Activated CD4-positive, alpha-beta T cell treated with anti-CD3 and anti-CD28 coated beads, Interleukin-2, amount 50 U/mL, for 16 hours (primary cell): ENCODE measurements around the gene STXBP5.

Experiments
- DNase-seq: peaks from one replicate; pipeline ENCODE4 v3.0.0-alpha.2; 2020

Gene STXBP5

DNA sequence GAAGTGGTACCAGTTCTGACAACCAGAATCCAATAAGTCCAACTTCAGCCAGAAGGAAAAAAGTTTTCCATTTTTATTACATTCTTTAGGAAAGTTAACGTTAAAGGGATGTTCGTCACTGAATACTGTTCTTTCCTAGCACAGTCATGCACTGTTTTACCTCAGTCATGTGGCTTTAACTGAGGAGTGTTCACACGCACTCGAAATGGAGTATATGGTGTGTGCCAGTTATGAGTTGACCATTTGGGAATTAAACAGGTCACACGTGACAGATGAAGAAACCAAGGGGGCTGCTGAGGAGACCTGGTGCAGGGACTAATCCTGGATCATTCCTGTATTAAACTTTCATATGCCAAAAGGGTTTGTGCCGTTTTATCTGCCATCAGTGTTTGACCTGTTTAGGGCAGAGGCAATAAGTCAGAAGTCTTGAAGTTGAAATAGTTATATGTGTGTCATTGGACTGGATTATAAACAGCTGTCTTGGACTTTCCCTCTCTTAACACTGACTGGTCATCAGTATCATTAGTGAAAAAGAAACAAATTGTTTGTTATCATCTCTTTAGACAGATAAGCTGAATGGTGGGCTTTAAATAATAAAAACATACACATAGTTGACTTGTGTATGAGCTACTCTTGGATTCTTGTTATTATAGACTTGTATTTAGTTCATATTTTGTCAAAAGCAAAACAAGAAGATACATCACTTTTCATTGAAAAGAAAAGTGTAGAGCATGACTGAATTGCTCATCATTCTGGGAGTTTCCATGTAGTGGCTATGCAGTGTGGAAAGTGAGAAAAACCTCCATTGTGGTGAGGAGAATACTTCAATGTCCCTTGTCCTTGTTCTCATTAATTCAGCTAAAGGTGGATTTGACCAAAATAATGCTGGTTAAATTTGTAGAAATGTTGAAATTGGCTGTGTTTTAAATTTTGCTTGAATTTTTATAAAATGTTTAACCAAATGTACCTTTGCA is 180.8 kb downstream of the STXBP5 start:
- no peak for DNase-seq

DNA sequence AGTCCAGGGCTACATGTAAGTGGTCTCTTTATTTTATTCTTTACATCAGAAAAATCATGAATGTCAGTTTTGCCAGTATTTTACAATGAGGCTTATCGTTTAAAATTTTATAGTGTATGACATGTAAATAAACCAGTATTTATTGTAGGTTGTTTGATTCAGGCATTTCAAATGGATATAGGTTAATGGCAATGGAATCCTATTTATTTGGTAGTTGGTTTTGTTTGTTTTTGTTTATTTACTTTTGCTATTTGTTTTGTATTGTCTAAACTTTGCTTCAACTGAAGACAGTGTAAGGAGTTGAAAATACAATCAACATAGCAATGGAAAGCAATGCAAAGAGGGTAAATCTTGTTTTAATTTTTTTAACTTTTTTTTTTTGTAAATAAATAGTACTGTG is 185.2 kb downstream of the STXBP5 start:
- no peak for DNase-seq

DNA sequence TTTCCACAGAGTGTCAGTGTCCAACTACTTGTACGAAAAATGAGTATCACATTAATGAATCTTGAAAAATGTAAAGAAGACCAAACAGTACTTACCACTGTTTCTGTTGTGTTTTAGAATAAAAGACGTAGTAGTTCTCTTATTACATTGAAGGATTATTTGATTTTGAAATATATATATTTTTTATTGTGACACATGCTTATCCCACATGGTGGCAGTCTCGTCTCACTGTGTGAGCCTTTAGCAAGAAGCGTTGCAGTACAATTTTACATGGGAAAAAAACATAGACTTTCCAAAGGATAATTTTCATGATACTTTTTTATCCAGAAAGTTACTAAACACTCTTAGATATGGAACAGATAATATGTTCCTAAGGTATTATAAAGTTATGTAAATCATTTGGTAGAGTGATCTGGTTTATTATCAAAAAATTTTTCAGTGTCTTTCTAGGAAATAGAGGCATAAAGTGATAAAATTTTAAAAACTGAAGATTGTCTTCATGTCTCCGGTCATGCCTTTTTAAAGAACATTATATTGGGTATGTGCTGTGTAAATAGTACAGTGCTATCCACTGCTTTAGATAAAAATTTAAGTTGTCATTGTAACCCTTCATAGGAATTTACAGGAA is 186.8 kb downstream of the STXBP5 start:
- no peak for DNase-seq

DNA sequence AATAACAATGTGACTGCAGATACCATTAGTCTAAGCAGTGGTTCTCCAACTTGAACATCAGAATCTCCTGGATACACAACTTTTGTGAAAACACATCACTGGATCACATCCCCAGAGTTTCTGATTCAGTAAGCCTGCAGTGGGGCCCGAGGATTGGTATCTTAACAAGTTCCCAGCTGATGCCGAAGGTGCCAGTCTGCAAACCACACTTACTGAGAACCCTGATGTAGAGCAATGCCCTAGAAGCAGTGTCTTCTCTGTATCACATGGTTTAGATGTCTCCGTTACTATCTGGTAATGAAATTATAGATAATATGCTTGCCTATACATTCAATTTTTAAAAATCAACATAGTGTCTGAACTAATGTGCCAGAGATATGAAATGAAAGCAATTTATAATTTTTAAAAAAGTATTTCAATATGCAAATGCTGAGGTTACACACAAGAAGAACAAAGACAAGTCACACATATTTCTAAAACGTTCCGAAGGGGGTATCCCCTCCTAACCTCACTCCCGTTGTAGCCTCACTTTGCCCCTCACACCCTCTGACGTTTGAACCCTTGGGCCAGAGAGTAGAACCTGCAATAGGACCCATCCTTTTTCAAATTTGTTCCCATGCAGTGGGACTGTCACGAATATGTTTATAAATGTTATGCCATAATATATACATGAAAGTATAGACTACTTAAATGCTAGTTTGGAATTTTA is 188.9 kb downstream of the STXBP5 start:
- DNase-seq = no peak

DNA sequence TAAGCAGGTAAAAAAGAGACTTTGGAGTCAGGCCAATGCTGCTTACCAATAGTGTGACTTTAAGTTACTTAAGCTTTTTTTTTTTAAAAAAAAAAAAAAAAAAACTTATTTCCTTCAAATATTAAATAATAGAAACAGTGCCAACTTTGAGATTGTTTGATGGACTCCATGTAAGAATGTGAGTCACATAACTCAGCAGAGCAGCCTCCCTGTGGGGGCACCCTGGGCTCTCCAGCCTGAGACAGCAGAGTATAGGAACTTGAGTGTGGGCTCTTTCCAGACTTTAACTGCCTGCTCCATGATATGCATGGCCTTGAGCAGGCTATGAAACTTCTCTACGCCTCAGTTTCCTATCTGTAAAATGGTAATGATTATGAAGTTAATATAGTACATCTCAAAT is 190.9 kb downstream of the STXBP5 start:
- DNase-seq = no peak

DNA sequence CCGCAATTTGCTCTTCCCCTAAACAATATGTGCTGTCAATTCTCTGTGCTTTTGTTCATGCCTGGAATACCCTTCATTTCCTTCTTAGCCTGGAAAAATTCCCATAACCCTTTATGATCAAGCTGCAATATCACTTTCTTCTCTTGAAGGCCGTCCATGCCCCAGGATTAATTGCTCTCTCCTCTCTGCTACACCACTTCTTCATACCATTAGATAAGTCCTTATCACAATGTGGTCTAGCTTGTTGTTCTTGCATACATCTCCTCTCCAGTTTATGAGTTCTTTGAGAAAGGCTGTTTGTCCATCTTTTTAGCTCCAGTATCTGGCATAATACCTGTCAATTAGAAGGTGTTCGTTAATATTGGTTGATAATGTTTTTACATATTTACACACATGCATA is 193.1 kb downstream of the STXBP5 start:
- no peak for DNase-seq

DNA sequence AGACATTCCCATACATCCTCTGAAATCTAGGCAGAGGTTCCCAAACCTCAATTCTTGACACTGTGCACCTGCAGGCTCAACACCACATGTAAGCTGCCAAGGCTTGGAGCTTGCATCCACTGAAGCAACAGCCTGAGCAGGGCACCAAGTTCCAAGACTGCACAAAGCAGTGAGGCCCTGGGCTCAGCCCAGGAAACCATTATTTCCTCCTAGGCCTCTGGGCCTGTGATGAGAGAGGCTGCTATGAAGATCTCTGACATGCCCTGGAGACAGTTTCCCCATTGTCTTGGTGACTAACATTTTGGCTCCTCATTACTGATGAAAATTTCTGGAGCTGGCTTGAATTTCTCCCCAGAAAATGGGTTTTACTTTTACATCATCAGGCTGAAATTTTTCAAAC is 196.8 kb downstream of the STXBP5 start:
- DNase-seq = no peak

DNA sequence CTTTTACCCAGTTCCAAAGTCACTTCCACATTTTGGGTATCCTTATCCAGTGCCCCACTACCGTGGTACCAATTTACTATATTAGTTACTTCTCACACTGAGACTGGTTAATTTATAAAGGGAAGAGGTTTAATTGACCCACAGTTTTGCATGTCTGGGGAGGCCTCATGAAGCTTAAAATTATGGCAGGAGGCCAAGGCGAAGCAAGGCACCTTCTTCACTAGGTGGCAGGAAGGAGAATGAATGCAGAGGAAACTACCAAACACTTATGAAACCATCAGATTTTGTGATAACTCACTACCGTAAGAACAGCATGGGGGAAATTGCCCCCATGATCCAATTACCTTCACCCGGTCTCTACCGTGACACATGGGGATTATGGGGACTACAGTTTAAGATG is 197.6 kb downstream of the STXBP5 start:
- no peak for DNase-seq

DNA sequence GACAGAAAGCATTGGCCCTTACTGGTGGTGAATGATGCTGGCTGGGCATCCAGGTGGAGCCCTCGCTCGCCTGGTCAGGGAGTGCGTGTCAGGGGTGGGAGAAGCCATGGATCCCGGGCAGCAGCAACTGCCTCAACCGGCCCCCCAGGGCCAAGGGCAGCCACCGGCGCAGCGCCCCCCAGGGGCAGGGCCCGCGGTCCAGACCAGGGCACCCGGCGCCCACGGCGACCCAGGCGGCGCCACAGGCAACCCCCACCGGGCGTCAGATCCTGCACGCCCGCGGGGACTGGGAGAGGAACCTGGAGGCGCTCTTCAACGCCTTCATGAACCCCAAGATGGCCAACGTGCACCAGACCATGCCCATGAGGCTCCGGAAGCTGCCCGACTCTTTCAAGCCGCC is 202.6 kb downstream of the STXBP5 start:
- DNase-seq = no peak

DNA sequence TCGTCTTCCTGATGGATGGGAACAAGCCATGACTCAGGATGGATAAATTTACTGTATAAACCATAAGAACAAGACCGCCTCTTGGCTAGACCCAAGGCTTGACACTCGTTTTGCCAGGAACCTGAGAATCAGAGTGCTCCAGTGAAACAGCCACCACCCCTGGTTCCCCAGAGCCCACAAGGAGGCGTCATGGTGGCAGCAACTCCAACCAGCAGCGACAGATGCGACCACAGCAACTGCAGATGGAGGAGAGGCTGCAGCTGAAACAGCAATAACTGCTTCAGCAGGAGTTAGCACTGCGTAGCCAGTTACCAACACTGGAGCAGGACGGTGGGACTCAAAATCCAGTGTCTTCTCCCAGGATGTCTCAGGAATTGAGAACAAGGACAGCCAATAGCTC is 203.4 kb downstream of the STXBP5 start:
- DNase-seq = no peak

DNA sequence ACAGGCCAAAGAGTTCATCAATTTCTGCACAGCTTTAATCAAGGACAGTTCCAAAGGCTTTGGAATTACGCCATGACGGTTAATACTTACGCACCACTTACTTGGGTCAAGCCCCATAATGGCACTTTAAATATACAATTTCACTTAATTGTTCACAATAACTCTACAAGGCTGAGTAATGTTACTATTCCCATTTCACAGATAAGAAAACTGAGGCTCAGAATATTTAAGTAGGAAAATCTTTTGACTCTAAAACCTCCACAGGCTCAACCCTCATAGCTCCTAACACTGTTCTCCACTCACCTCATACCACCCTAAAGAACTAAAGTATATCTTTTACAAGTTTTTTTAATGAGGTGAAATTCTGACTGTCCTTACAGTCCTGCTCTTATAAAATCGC is 212.4 kb downstream of the STXBP5 start:
- DNase-seq = no peak

DNA sequence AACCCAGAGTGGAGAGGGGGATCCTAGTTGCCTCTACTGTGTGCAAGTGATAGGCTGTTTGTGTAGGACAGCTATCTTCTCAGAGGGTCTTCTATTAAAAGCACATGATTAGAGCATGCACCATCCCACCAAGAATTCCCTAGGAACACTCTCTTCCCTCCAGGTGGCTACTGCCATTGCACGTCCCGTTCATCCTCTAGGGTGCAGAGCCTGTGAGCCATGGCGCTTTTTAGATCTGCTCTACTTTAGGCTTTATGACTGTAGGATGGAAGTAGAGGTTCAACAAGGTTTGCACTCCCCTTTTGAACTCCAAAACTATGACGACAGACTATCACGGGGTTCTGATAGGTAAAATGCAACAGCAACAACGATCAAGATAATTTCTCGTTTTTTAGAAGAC is 213.7 kb downstream of the STXBP5 start:
- DNase-seq = no peak

DNA sequence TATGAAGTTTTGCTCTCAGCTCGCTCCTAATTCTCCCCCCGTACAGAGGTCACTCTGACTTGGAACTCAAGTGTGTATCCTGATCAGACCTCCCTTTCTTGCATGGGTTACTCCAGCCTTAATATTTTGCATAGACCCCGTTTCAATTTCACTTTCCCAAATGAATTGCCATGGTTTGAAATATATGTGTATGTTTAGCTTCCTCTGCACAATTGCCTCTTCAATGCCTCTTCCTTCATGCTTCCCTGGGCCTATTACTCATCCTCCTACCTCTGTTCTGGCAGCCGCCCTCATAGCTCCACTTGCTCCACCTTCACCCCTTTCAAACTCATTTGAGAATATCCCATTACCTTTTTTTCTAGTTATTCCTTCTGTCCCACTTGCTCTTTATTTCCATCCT is 214.3 kb downstream of the STXBP5 start:
- DNase-seq = no peak

DNA sequence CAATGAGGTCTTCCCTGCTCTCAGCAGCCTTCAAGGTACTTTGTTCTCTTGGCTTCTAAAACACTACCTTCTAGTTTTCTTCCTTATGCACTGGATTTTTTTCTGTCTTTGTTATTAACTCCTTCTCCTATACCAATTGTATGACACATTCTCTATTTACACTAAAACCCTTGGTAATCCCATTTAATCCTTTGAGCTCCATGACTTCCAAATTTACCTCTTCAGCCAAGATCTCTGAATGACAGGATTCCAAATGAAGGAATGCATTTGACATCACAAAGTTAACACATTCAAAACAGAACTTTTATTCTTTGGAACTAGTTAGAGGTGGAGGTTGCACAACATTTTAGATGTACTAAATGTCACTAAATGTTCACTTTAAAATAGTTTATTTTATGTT is 217.7 kb downstream of the STXBP5 start:
- DNase-seq = no peak

DNA sequence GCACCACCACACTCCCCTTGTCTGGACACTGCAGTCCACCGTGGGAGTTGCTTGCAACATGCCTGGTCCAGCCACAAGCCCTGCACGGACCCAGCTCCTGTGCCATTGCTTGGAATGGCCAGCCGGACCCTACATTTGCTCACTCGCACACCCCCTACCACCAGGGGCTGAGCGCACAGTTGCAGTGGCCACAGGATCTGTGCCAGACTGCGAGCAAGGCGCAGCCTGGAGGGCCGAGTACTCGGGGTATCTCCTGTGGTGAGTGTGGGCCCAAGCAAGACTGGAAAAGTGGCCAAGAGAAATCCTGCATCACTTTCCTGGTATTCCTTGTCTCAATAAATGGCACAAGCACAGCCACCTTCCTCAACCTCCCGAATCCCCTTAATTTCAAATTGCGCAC is 218.9 kb downstream of the STXBP5 start:
- DNase-seq = no peak

DNA sequence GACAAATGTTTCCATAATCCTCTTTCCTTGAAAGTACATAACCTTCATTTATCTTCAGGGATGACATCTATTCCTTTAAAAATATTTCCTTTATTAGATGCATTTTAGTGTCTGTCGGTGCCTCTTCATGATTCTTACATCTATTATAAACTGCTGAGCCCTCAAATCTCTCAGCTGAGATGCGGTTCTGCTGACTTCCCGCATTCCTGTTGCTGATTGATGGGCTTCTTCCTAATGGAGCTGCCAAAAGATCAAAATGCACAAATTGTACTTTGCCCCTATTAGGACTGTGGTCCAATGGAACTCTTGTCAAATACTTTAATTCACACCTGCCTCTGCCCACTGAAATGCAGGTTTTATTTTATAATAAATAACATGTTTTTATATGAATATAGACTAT is 225.6 kb downstream of the STXBP5 start:
- no peak for DNase-seq

DNA sequence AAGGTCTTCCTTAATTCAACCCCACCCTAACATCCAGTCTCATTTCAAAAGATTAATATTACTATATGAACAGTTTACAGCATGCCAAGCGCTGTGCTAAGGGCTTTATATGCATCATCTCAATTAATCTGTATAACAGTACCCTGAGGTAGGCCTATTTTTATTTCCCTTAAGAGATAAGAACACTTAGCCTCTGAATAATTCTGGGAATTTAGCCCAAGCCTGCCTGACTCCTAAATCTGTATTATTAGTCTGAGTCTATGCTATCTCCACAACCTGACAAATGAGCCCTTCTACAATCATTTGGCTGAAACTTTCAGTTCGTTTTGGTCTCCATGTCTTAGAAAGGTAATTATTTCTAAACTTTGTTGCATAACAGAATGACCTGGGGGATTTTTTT is 226.6 kb downstream of the STXBP5 start:
- DNase-seq = no peak

DNA sequence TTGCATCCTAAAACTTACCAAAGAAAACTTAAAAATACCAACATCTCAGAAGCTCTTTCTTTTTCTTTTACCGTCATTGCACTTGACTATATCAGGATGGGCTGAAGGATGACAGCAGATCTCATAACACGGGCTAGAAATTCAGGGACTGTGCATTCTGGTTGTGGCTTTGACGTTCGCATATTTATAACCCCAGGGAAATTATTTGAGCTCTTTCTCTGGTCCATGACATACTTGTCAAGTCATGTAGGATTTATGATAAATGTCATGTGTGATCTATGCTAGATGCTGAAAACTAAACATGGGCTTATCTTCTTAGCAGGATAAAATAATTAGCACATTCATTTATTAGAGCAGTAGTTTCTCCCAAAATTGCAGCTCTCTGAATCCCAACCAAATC is 229.9 kb downstream of the STXBP5 start:
- no peak for DNase-seq

DNA sequence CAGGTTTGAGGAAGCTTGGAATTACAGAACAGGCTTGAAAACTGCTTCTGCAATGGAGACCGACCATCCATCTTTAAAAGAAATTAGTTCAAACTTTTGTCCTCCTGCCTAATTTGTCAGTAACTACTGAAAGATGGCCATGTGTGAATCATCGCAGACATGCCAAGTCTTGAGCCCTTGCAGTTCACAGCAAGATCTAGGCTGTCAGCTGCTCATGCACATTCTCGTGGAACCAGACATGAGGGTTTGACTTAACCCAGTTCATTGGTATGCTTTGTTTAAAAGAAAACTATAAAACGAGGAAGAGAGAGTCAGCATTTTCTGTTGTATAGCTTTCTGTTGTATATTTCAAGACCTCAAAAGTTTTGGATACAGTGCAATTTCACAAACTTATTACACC is 230.3 kb downstream of the STXBP5 start:
- DNase-seq = no peak

DNA sequence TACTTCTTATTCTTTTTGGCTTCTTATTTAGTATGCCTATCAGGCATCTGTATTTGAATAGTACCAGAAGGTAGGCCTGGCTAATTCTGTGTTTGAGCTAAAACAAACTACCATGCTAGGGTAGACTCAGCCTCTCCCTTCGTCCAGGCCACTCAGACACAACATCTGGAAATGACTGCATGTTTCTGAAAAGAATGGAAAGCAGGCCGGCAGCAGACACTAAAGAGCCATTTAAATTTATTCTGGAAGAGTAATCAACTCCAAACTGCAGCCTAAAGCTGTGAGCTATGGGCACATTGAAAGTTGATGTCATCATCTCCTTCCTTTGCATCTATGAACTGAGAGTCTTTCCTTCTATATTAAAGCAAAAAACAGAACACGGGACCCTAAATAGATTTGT is 233.4 kb downstream of the STXBP5 start:
- DNase-seq = no peak

DNA sequence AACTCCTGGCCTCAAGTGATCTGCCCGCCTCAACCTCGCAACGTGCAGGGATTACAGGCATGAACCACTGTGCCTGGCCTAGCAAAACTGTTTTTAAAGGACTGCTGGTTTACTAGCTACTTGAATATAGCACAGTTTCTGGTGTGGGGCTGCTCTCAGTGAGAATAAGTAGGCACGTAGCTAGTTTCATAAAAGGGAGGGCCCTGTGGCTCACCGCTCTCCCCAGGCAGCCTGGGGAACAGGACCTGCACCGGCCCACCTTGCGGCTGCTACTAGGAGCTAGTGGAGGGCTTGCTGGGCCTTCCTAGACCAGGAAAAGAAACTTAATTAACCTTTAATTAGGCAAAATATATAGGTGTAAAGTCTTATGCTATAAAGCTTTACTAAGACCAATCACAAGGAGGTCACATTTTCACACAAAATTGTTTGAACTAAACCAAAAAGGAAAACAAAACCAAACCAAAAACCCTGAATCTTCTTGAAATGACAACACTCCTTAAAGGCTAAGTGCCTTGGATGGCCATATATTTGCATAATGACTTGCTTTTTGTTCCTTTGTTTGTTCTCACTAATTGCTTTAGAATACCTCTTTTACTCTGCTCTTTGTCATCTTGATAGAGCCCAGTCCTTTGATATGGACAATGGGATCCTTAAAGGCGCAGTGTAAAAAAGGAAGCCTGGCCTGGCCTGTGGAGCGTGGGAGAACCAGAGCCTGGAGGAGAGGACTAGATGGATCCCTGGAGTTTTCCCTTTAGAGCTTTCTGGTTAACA is 234.7 kb downstream of the STXBP5 start:
- no peak for DNase-seq
